Ovary (tissue), 9 donors: ENCODE measurements around the gene EMILIN3. TPM values are rescaled to one million over a fixed set of nuclear protein-coding genes. Genes with fewer than 3 reads are reported as not detected.

Experiments used
- DNase-seq, 5 donors: peaks; one replicate each; pipeline ENCODE4 v3.0.0-alpha.2; 2019 to 2020
- H3K27ac ChIP-seq, 2 donors: fragments of 200-600 bp; one replicate each; pipeline versions ENCODE4 v1.5.1 to v1.8.0; 2019 to 2022
- H3K27me3 ChIP-seq: fragments of 200-600 bp; one replicate; pipeline ENCODE4 v1.8.0; 2022
- H3K36me3 ChIP-seq: fragments of 200-600 bp; sonication (generic); one replicate; pipeline ENCODE4 v1.5.1; 2019
- H3K4me1 ChIP-seq: one replicate; pipeline ENCODE4 v1.8.1; 2013; ENCODE audit warnings: mild to moderate bottlenecking, moderate library complexity; ENCODE audit not compliant: insufficient read depth
- H3K4me3 ChIP-seq: fragments of 200-600 bp; sonication (generic); one replicate; pipeline ENCODE4 v1.5.1; 2017
- H3K9me3 ChIP-seq, 2 donors: fragments of 200-600 bp in 1 of 2; sonication (generic) in 1 of 2; one replicate each; pipeline versions ENCODE4 v1.5.1 to v1.8.1; 2013 to 2019; ENCODE audit warnings: mild to moderate bottlenecking in 1 of 2, moderate library complexity in 1 of 2
- CTCF ChIP-seq, 3 donors: fragments of 450-650 bp in 2 of 3; fragments of 200-600 bp in 1 of 3; IDR thresholded peaks; one replicate each; pipeline versions ENCODE4 v1.5.1 to v1.8.0; 2016 to 2022; ENCODE audit warnings: antibody characterized with exemption in 3 of 3, mild to moderate bottlenecking in 1 of 3
- EP300 ChIP-seq: sonication (generic); formaldehyde crosslinking; IDR thresholded peaks from one replicate; pipeline ENCODE4 v1.6.1; 2017; ENCODE audit warnings: antibody characterized with exemption
- POLR2A ChIP-seq: fragments of 450-650 bp; IDR thresholded peaks from one replicate; pipeline ENCODE4 v1.6.1; 2017; ENCODE audit warnings: antibody characterized with exemption, mild to moderate bottlenecking, moderate library complexity
- WGBS, 3 donors: extraction: QIAGEN DNeasy Blood & Tissue Kit in 1 of 3; methylation state at CpG; one replicate each; pipeline versions ENCODE4 v1.1.5 to v1.1.7; 2013 to 2017; 5-methylcytosine and 5-hydroxymethylcytosine counted together
- intact Hi-C, 4 donors: fragments of 100-400 bp; cut with DNase I; formaldehyde crosslinking; loops; one replicate each; pipeline versions ENCODE4 v1.11.0 to v1.15.1; 2022 to 2023
- polyA plus RNA-seq, 2 donors: library from polyadenylated mRNA; stranded (reverse); fragments of 200-250 nt in 1 of 2; fragments of 350-450 nt in 1 of 2; fragmentation: Illumina TruSeq in 1 of 2; extraction: RNeasy Lipid Tissue Mini Kit (QIAGEN cat#74804) in 1 of 2; gene quantifications; one replicate each; pipeline ENCODE4 v1.2.3, GENCODE V29; 2013 to 2014
- total RNA-seq, 7 donors: library from RNA; depleted of rRNA in 2 of 7; stranded (reverse); fragments of >200 nt in 2 of 7; fragmentation: NEBNext Ultra II Directional in 3 of 7; extraction: Animal tissue kit (Norgen Biotek cat#: 25700) in 3 of 7; gene quantifications; one replicate each; pipeline versions ENCODE4 v1.1.0 to v1.2.4, GENCODE V29; 2016 to 2023
- donor health status: DM: no; HTN: no; CAD: no; lungs with moderate emphysema.
- donor health status: DM: no; HTN: no; CAD: no.
- donor health status: Bipolar disorder and iron deficiency.
- donor health status: DM: yes; HTN: yes; CAD: no.
- donor health status: DM: no; HTN: no; CAD: no.
- donor health status: DM: yes; HTN: yes; CAD: no.

Gene EMILIN3
- total and polyA plus RNA-seq, 9 donors = 1.5 to 33.5 (median 7.0) TPM

- DNase-seq = no peak
- Histone ChIP-seq H3K9me3 (no peaks in the 10 kb centered on the region), H3K27ac (no peak overlapping the region), H3K4me3 (no peak overlapping the region), H3K36me3 (no peaks in the 10 kb centered on the region), H3K4me1 (no peaks in the 10 kb centered on the region), H3K27me3 (no peaks in the 10 kb centered on the region)
- TF ChIP-seq EP300 (no peak), CTCF (IDR thresholded peaks at IDR 0.05) (no peak), POLR2A (no peak)
- intact Hi-C loops = loop anchor here in 1 of 4 donors (10.0 kb wide), 1 partner anchor 341 kb away; no protein-coding TSS in a partner anchor
Observed at GRCh38 chr20:41353530-41353929, 13.1 kb downstream of the EMILIN3 start.

GRCh38 chr20:41352666-41353065, 14.0 kb downstream of the EMILIN3 start:
- no peaks in the 10 kb centered on the region for H3K27me3 ChIP-seq
- DNase-seq = no peak
- no peaks in the 10 kb centered on the region for H3K36me3 ChIP-seq
- no peaks in the 10 kb centered on the region for H3K4me1 ChIP-seq
- WGBS, 3 donors = 83 to 91% (median 85%) methylated on average over 5 of the region's 5 CpGs
- no peak overlapping the region for H3K27ac ChIP-seq
- intact Hi-C loops = loop anchor here in 1 of 4 donors (10.0 kb wide), 1 partner anchor 342 kb away; no protein-coding TSS in a partner anchor
- H3K9me3 ChIP-seq = no peaks in the 10 kb centered on the region
- no peak for TF ChIP-seq EP300
- TF ChIP-seq POLR2A = no peak
- TF ChIP-seq CTCF (IDR thresholded peaks at IDR 0.05) = no peak
- H3K4me3 ChIP-seq = no peak overlapping the region

- intact Hi-C loops = loop anchor here in 1 of 4 donors (10.0 kb wide), 1 partner anchor 343 kb away; no protein-coding TSS in a partner anchor
- no peaks in the 10 kb centered on the region for H3K36me3 ChIP-seq
- no peak for TF ChIP-seq POLR2A
- no peak for TF ChIP-seq CTCF (IDR thresholded peaks at IDR 0.05)
- no peak for TF ChIP-seq EP300
- no peak overlapping the region for H3K27ac ChIP-seq
- no peaks in the 10 kb centered on the region for H3K9me3 ChIP-seq
- H3K4me1 ChIP-seq = no peaks in the 10 kb centered on the region
- no peak for DNase-seq
- H3K27me3 ChIP-seq = no peaks in the 10 kb centered on the region
- H3K4me3 ChIP-seq = no peak overlapping the region
- WGBS, 3 donors = 68 to 91% (median 83%) methylated on average over 4 of the region's 4 CpGs
Observed at GRCh38 chr20:41352106-41352505, 14.5 kb downstream of the EMILIN3 start.

- Histone ChIP-seq H3K4me3 (no peak overlapping the region), H3K27me3 (no peaks in the 10 kb centered on the region), H3K27ac (no peak overlapping the region), H3K4me1 (no peaks in the 10 kb centered on the region), H3K36me3 (no peaks in the 10 kb centered on the region), H3K9me3 (no peaks in the 10 kb centered on the region)
- intact Hi-C loops = loop anchor here in 1 of 4 donors (10.0 kb wide), 1 partner anchor 344 kb away; no protein-coding TSS in a partner anchor
- no peak for DNase-seq
- TF ChIP-seq EP300 = no peak
- 58 to 77% (median 63%) methylated on average over 7 of the region's 7 CpGs for WGBS, 3 donors
Observed at GRCh38 chr20:41350408-41350962, 16.1 kb downstream of the EMILIN3 start.

- Histone ChIP-seq H3K36me3 (no peaks in the 10 kb centered on the region), H3K27me3 (no peaks in the 10 kb centered on the region), H3K9me3 (no peaks in the 10 kb centered on the region), H3K4me3 (no peak overlapping the region), H3K27ac (no peak overlapping the region), H3K4me1 (no peaks in the 10 kb centered on the region)
- WGBS, 3 donors = 90 to 100% (median 94%) methylated on average over 5 to 7 of the region's 7 CpGs
- no peak for DNase-seq
- intact Hi-C loops = loop anchor here in 3 of 4 donors (5.0 to 10.0 kb wide), 4 partner anchors 57 to 475 kb away; no protein-coding TSS in a partner anchor
- TF ChIP-seq EP300 = no peak
- TF ChIP-seq CTCF (IDR thresholded peaks at IDR 0.05) = no peak
- no peak for TF ChIP-seq POLR2A
Observed at GRCh38 chr20:41349943-41350342, 16.7 kb downstream of the EMILIN3 start.
